ENCODE results near the gene ITPKB.
"Not testable (repeated sequence)": the region's sequence is repeated elsewhere in the genome, so short reads cannot be mapped to it uniquely, and the experiment has no call there.

Gene ITPKB

GRCh38 chr1:226651041-226651731 is 87.9 kb downstream of the ITPKB start:
- no peak for DNase-seq (ENCODE audit: low spot score)

GRCh38 chr1:226650236-226650841 is 88.7 kb downstream of the ITPKB start:
- DNase-seq (ENCODE audit: low spot score), result no peak

- no peak for DNase-seq (ENCODE audit: low spot score)
These were observed 89.3 kb downstream of the ITPKB start for GRCh38 chr1:226649780-226650179.

- DNase-seq (ENCODE audit: low spot score), result no peak
These were observed 89.8 kb downstream of the ITPKB start for GRCh38 chr1:226649244-226649643.

GRCh38 chr1:226648421-226648820 is 90.7 kb downstream of the ITPKB start:
- no peak for DNase-seq (ENCODE audit: low spot score)

GRCh38 chr1:226647719-226648118 is 91.4 kb downstream of the ITPKB start:
- no peak for DNase-seq (ENCODE audit: low spot score)

GRCh38 chr1:226646870-226647449 is 92.1 kb downstream of the ITPKB start:
- no peak for DNase-seq (ENCODE audit: low spot score)

- DNase-seq (ENCODE audit: low spot score), result no peak
These were observed 92.8 kb downstream of the ITPKB start for GRCh38 chr1:226646026-226646869.

- DNase-seq (ENCODE audit: low spot score), result no peak
These were observed 93.7 kb downstream of the ITPKB start for GRCh38 chr1:226645279-226645976.

GRCh38 chr1:226644541-226645176 is 94.4 kb downstream of the ITPKB start:
- DNase-seq (ENCODE audit: low spot score), result no peak

GRCh38 chr1:226643611-226644540 is 95.2 kb downstream of the ITPKB start:
- no peak for DNase-seq (ENCODE audit: low spot score)

- DNase-seq (ENCODE audit: low spot score), result no peak
These were observed 95.9 kb downstream of the ITPKB start for GRCh38 chr1:226643177-226643576.

GRCh38 chr1:226642421-226642820 is 96.7 kb downstream of the ITPKB start:
- DNase-seq (ENCODE audit: low spot score), result no peak

- DNase-seq (ENCODE audit: low spot score), result no peak
These were observed 97.3 kb downstream of the ITPKB start for GRCh38 chr1:226641671-226642231.

- DNase-seq (ENCODE audit: low spot score), result no peak
These were observed 98.6 kb downstream of the ITPKB start for GRCh38 chr1:226640321-226641136.

- DNase-seq (ENCODE audit: low spot score), result no peak
These were observed 99.4 kb downstream of the ITPKB start for GRCh38 chr1:226639631-226640061.

GRCh38 chr1:226639206-226639605 is 99.9 kb downstream of the ITPKB start:
- not testable (repeated sequence) for DNase-seq (ENCODE audit: low spot score)

- no peak for DNase-seq (ENCODE audit: low spot score)
These were observed 100.5 kb downstream of the ITPKB start for GRCh38 chr1:226638608-226639007.

GRCh38 chr1:226638001-226638601 is 101.0 kb downstream of the ITPKB start:
- no peak for DNase-seq (ENCODE audit: low spot score)

Measured in left forelimb (tissue), 1 donor.